ENCODE measurements around the gene SPIRE2. TPM values are rescaled to one million over a fixed set of nuclear protein-coding genes. Genes with fewer than 3 reads are reported as not detected.
"Not testable (repeated sequence)": the region's sequence is repeated elsewhere in the genome, so short reads cannot be mapped to it uniquely, and the experiment has no call there.

The SPIRE2 gene
- total RNA-seq, 1 experiment from 2014 or later = 21.7 TPM

DNA sequence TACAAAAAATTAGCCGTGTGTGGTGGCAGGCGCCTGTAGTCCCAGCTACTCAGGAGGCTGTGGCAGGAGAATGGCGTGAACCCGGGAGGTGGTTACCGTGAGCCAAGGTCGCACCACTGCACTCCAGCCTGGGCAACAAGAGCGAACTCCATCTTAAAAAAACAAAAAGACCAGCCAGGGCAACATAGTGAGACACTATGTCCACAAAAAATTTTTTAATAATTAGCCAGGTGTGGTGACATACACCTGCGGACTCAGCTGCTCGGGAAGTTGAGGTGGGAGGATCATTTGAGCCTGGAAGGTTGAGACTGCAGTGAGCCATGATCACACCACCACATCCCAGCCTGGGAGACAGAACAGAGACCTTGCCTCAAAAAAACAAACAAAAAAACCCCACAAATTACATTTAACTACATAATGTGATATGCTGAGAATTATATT, 40.9 kb upstream of the SPIRE2 start:
- BruUV-seq (replicated peaks) = no TSS peak
- DNase-seq (ENCODE audit: low read depth, low spot score) = no peak
- Histone ChIP-seq H3K4me1 (ENCODE audit: control insufficient read depth, insufficient read depth, low read length) (no peaks in the 10 kb centered on the region), H3K27me3 (ENCODE audit: control insufficient read depth, insufficient read depth, low read length) (no peaks in the 10 kb centered on the region), H3K36me3 (ENCODE audit: control insufficient read depth, insufficient read depth, low read length) (peaks cover 3% of the 10 kb centered on the region), H3K9me3 (ENCODE audit: control insufficient read depth, insufficient read depth, low read depth, low read length) (no peaks in the 10 kb centered on the region), H3K4me3 (ENCODE audit: low read depth in 2 of 2, low read length in 2 of 2) (no peak overlapping the region), H3K27ac (ENCODE audit: low read length) (no peak overlapping the region)
- intact Hi-C loops (cut with micrococcal nuclease; ENCODE audit: unreplicated experiment) (no loop called here), in situ Hi-C loops (cut with HindIII; ENCODE audit: low pct_unique_long_range_greater_than_20kb, low sequenced_read_pairs) (no loop called here)
- no peak for ATAC-seq
- ChIA-PET POLR2A (no interaction called here), CTCF (no interaction called here)
- TF ChIP-seq CTCF (IDR thresholded peaks at IDR 0.05) = no peak
- no peak for TF ChIP-seq REST (IDR thresholded peaks at IDR 0.05; ENCODE audit: insufficient read depth in 1 of 2, low read depth in 2 of 2, low read length in 1 of 2)
- TF ChIP-seq TCF7L2 (IDR thresholded peaks at IDR 0.05; ENCODE audit: low read depth, low read length) = no peak
- no peak for TF ChIP-seq SIN3A (IDR thresholded peaks at IDR 0.05; ENCODE audit: borderline replicate concordance, insufficient read depth, low read depth, low read length)
- TF ChIP-seq POLR2AphosphoS5 (IDR thresholded peaks at IDR 0.05; ENCODE audit: low read depth, low read length) = no peak

GRCh38 chr16:89791278-89791995, 36.8 kb upstream of the SPIRE2 start:
- ATAC-seq (no peak), DNase-seq (ENCODE audit: low read depth, low spot score) (no peak)
- Histone ChIP-seq H3K4me1 (ENCODE audit: control insufficient read depth, insufficient read depth, low read length) (no peaks in the 10 kb centered on the region), H3K27ac (ENCODE audit: low read length) (no peak overlapping the region), H3K36me3 (ENCODE audit: control insufficient read depth, insufficient read depth, low read length) (peaks cover 3% of the 10 kb centered on the region), H3K4me3 (ENCODE audit: low read depth in 2 of 2, low read length in 2 of 2) (no peak overlapping the region), H3K9me3 (ENCODE audit: control insufficient read depth, insufficient read depth, low read depth, low read length) (no peaks in the 10 kb centered on the region), H3K27me3 (ENCODE audit: control insufficient read depth, insufficient read depth, low read length) (no peaks in the 10 kb centered on the region)
- intact Hi-C loops (cut with micrococcal nuclease; ENCODE audit: unreplicated experiment) = no loop called here
- TF ChIP-seq REST (IDR thresholded peaks at IDR 0.05; ENCODE audit: insufficient read depth in 1 of 2, low read depth in 2 of 2, low read length in 1 of 2) (no peak), POLR2AphosphoS5 (IDR thresholded peaks at IDR 0.05; ENCODE audit: low read depth, low read length) (no peak), CTCF (IDR thresholded peaks at IDR 0.05) (no peak), SIN3A (IDR thresholded peaks at IDR 0.05; ENCODE audit: borderline replicate concordance, insufficient read depth, low read depth, low read length) (no peak), TCF7L2 (IDR thresholded peaks at IDR 0.05; ENCODE audit: low read depth, low read length) (no peak)
- in situ Hi-C loops (cut with HindIII; ENCODE audit: low pct_unique_long_range_greater_than_20kb, low sequenced_read_pairs) = no loop called here
- CTCF ChIA-PET = no interaction called here
- POLR2A ChIA-PET = no interaction called here
- no TSS peak for BruUV-seq (replicated peaks)

GRCh38 chr16:89793092-89793491, 35.2 kb upstream of the SPIRE2 start:
- H3K9me3 ChIP-seq (ENCODE audit: control insufficient read depth, insufficient read depth, low read depth, low read length); H3K27me3 ChIP-seq (ENCODE audit: control insufficient read depth, insufficient read depth, low read length); ATAC-seq; H3K27ac ChIP-seq (ENCODE audit: low read length); H3K4me3 ChIP-seq (ENCODE audit: low read depth in 2 of 2, low read length in 2 of 2); in situ Hi-C loops (cut with HindIII; ENCODE audit: low pct_unique_long_range_greater_than_20kb, low sequenced_read_pairs); H3K36me3 ChIP-seq (ENCODE audit: control insufficient read depth, insufficient read depth, low read length); DNase-seq (ENCODE audit: low read depth, low spot score); BruUV-seq (replicated peaks); intact Hi-C loops (cut with micrococcal nuclease; ENCODE audit: unreplicated experiment); H3K4me1 ChIP-seq (ENCODE audit: control insufficient read depth, insufficient read depth, low read length); POLR2A ChIA-PET: not testable (repeated sequence)
- CTCF ChIA-PET = interaction anchor here (1.5 kb wide), 1 partner anchor 87 kb away, joined by 4 read pairs; no protein-coding TSS in a partner anchor

Measured in Panc1 (cell line).